H54 (cell line): Measurements from ENCODE around the gene LRP1B.

Source experiments
- DNase-seq: peaks from one replicate; pipeline ENCODE4 v3.0.0; 2011; ENCODE audit warnings: low spot score, mixed read lengths; ENCODE audit not compliant: insufficient read length
- FAIRE-seq: peaks from 3 replicates; lab custom pipeline; 2011; peaks lifted over from hg19 to GRCh38; lab: Jason Lieb, UNC
- POLR2A ChIP-seq: IDR thresholded peaks from 2 replicates; pipeline ENCODE4 v1.6.1; 2011; ENCODE audit warnings: low read depth, mild to moderate bottlenecking, low read length

LRP1B gene

GRCh38 chr2:142008135-142008744 lies 122.6 kb downstream of the LRP1B start:
- DNase-seq (no peak), FAIRE-seq (no peak)
- no peak for TF ChIP-seq POLR2A

- FAIRE-seq (no peak), DNase-seq (no peak)
These were observed 136.8 kb downstream of the LRP1B start for GRCh38 chr2:141994066-141994465.

GRCh38 chr2:141992695-141993094 lies 138.1 kb downstream of the LRP1B start:
- TF ChIP-seq POLR2A, result no peak
- DNase-seq (no peak), FAIRE-seq (no peak)

More at GRCh38 chr2:141994066-141994465, 136.8 kb downstream of the LRP1B start:
- no peak for TF ChIP-seq POLR2A

- FAIRE-seq (no peak), DNase-seq (no peak)
- no peak for TF ChIP-seq POLR2A
These were observed 162.4 kb downstream of the LRP1B start for GRCh38 chr2:141968433-141968832.

GRCh38 chr2:141967980-141968379 lies 162.8 kb downstream of the LRP1B start:
- no peak for TF ChIP-seq POLR2A
- FAIRE-seq, result no peak
- no peak for DNase-seq

- DNase-seq (no peak), FAIRE-seq (no peak)
- TF ChIP-seq POLR2A, result no peak
These were observed 163.3 kb downstream of the LRP1B start for GRCh38 chr2:141967503-141967902.

- no peak for DNase-seq
- FAIRE-seq, result no peak
- no peak for TF ChIP-seq POLR2A
These were observed 170.9 kb downstream of the LRP1B start for GRCh38 chr2:141959941-141960340.

GRCh38 chr2:141959016-141959415 lies 171.8 kb downstream of the LRP1B start:
- TF ChIP-seq POLR2A, result no peak
- DNase-seq (no peak), FAIRE-seq (no peak)

- FAIRE-seq, result no peak
- DNase-seq, result no peak
- no peak for TF ChIP-seq POLR2A
These were observed 172.9 kb downstream of the LRP1B start for GRCh38 chr2:141957827-141958450.

- TF ChIP-seq POLR2A, result no peak
- FAIRE-seq (no peak), DNase-seq (no peak)
These were observed 173.5 kb downstream of the LRP1B start for GRCh38 chr2:141957321-141957720.

GRCh38 chr2:141947396-141948114 lies 183.3 kb downstream of the LRP1B start:
- FAIRE-seq (no peak), DNase-seq (no peak)
- no peak for TF ChIP-seq POLR2A

- DNase-seq, result no peak
- no peak for TF ChIP-seq POLR2A
- FAIRE-seq, result no peak
These were observed 184.8 kb downstream of the LRP1B start for GRCh38 chr2:141946016-141946415.

GRCh38 chr2:141943918-141944317 lies 186.9 kb downstream of the LRP1B start:
- TF ChIP-seq POLR2A, result no peak
- no peak for DNase-seq

GRCh38 chr2:141942006-141942789 lies 188.6 kb downstream of the LRP1B start:
- no peak for TF ChIP-seq POLR2A
- DNase-seq (no peak), FAIRE-seq (no peak)

More at GRCh38 chr2:141943918-141944317, 186.9 kb downstream of the LRP1B start:
- FAIRE-seq, result no peak
